WTC11 (cell line): ENCODE data around the gene NUAK1. TPM values are rescaled to one million over a fixed set of nuclear protein-coding genes. Genes with fewer than 3 reads are reported as not detected.

Experiments used
- ATAC-seq: fragments of 200-7000 bp; cut with Tn5 transposase; 2 replicates; pipeline ENCODE4 v1.10.0; 2021; ENCODE audit warnings: mild to moderate bottlenecking, moderate library complexity
- CTCF ChIA-PET: fragments of 300-600 bp; sonication (Branson Sonifier 250); formaldehyde crosslinking; loops from one replicate; lab custom pipeline; 2021; ENCODE audit warnings: antibody characterized with exemption; lab: Charles Lee
- POLR2A ChIA-PET: fragments of 350-600 bp; sonication (Branson Sonifier 250); formaldehyde crosslinking; loops from one replicate; lab custom pipeline; 2021; ENCODE audit warnings: antibody characterized with exemption; lab: Charles Lee
- DNase-seq: peaks from one replicate; pipeline ENCODE4 v3.0.0; 2021; ENCODE audit warnings: low spot score
- H3K27ac Mint-ChIP-seq: 2 replicates; pipeline ENCODE4 v1.8.0; 2021; ENCODE audit warnings: mixed read lengths
- H3K27me3 Mint-ChIP-seq: 2 replicates; pipeline ENCODE4 v1.8.0; 2021; ENCODE audit warnings: low read depth, mild to moderate bottlenecking, moderate library complexity, mixed read lengths
- H3K36me3 Mint-ChIP-seq: 2 replicates; pipeline ENCODE4 v1.8.0; 2021; ENCODE audit warnings: mixed read lengths
- H3K4me1 Mint-ChIP-seq: 2 replicates; pipeline ENCODE4 v1.8.0; 2022; ENCODE audit warnings: mixed read lengths
- H3K4me3 Mint-ChIP-seq: 2 replicates; pipeline ENCODE4 v1.8.0; 2021; ENCODE audit warnings: mild to moderate bottlenecking, moderate library complexity, mixed read lengths
- H3K9me3 Mint-ChIP-seq: 2 replicates; pipeline ENCODE4 v1.8.0; 2021; ENCODE audit warnings: mixed read lengths
- CREM ChIP-seq: sonication (generic); formaldehyde crosslinking; IDR thresholded peaks from 2 replicates; pipeline ENCODE4 v1.8.1; 2022; ENCODE audit warnings: mild to moderate bottlenecking, missing genetic modification reagents, moderate library complexity
- ETV6 ChIP-seq: sonication (generic); formaldehyde crosslinking; IDR thresholded peaks from 2 replicates; pipeline ENCODE4 v1.8.1; 2022; ENCODE audit warnings: mild to moderate bottlenecking, missing genetic modification reagents
- GABPB1 ChIP-seq: sonication (generic); formaldehyde crosslinking; IDR thresholded peaks from 2 replicates; pipeline ENCODE4 v1.8.1; 2023; ENCODE audit warnings: mild to moderate bottlenecking, missing genetic modification reagents
- GRHL2 ChIP-seq: fragments of 250-450 bp; sonication (Bioruptor Pico); IDR thresholded peaks from 2 replicates; pipeline ENCODE4 v1.8.0; 2022; ENCODE audit warnings: mild to moderate bottlenecking, moderate library complexity; ENCODE audit not compliant: insufficient replicate concordance, severe bottlenecking
- HMGA2 ChIP-seq: fragments of 250-450 bp; sonication (Bioruptor Pico); IDR thresholded peaks from 2 replicates; pipeline ENCODE4 v1.4.0; 2021; ENCODE audit warnings: mild to moderate bottlenecking, moderate library complexity
- NFATC4 ChIP-seq: fragments of 250-450 bp; sonication (Bioruptor Pico); IDR thresholded peaks from 2 replicates; pipeline ENCODE4 v1.9.0; 2021; ENCODE audit warnings: mild to moderate bottlenecking
- NFE2L1 ChIP-seq: sonication (generic); formaldehyde crosslinking; IDR thresholded peaks from 2 replicates; pipeline ENCODE4 v1.8.1; 2023; ENCODE audit warnings: missing genetic modification reagents
- NFYB ChIP-seq: sonication (generic); formaldehyde crosslinking; conservative IDR thresholded peaks from 2 replicates; pipeline ENCODE4 v1.8.0; 2022; ENCODE audit warnings: low read depth, missing genetic modification reagents
- NR1H2 ChIP-seq: sonication (generic); formaldehyde crosslinking; IDR thresholded peaks from 2 replicates; pipeline ENCODE4 v1.9.0; 2021; ENCODE audit warnings: mild to moderate bottlenecking, moderate library complexity, missing genetic modification reagents
- RELA ChIP-seq: sonication (generic); formaldehyde crosslinking; IDR thresholded peaks from 2 replicates; pipeline ENCODE4 v1.8.1; 2022; ENCODE audit warnings: missing genetic modification reagents, mild to moderate bottlenecking, borderline replicate concordance
- RORB ChIP-seq: fragments of 250-450 bp; sonication (Bioruptor Pico); IDR thresholded peaks from 2 replicates; pipeline ENCODE4 v1.9.0; 2021; ENCODE audit warnings: mild to moderate bottlenecking
- TEAD1 ChIP-seq: sonication (generic); formaldehyde crosslinking; IDR thresholded peaks from 2 replicates; pipeline ENCODE4 v1.8.0; 2022; ENCODE audit warnings: mild to moderate bottlenecking, missing genetic modification reagents
- TP53 ChIP-seq: sonication (generic); formaldehyde crosslinking; IDR thresholded peaks from 2 replicates; pipeline ENCODE4 v1.8.1; 2023; ENCODE audit warnings: mild to moderate bottlenecking, missing genetic modification reagents
- ZNF121 ChIP-seq: sonication (generic); formaldehyde crosslinking; IDR thresholded peaks from 2 replicates; pipeline ENCODE4 v1.8.0; 2023; ENCODE audit warnings: missing genetic modification reagents
- ZNF671 ChIP-seq: fragments of 250-450 bp; sonication (Bioruptor Pico); IDR thresholded peaks from 2 replicates; pipeline ENCODE4 v1.8.0; 2021; ENCODE audit warnings: mild to moderate bottlenecking
- total RNA-seq: library from RNA; stranded (reverse); gene quantifications from 3 replicates; pipeline ENCODE4 v1.2.3, GENCODE V29; 2021
- TF ChIP-seq, protein P1 (sequence below): sonication (generic); formaldehyde crosslinking; IDR thresholded peaks from 2 replicates; pipeline ENCODE4 v1.8.1; 2022; ENCODE audit warnings: mild to moderate bottlenecking, moderate library complexity, missing genetic modification reagents
- TF ChIP-seq, protein P2 (sequence below): sonication (generic); formaldehyde crosslinking; IDR thresholded peaks from 2 replicates; pipeline ENCODE4 v1.8.1; 2023; ENCODE audit warnings: mild to moderate bottlenecking, moderate library complexity, missing genetic modification reagents
- TF ChIP-seq, protein P3 (sequence below): sonication (generic); formaldehyde crosslinking; IDR thresholded peaks from 2 replicates; pipeline ENCODE4 v1.8.1; 2022; ENCODE audit warnings: mild to moderate bottlenecking, missing genetic modification reagents, moderate library complexity, borderline replicate concordance
- TF ChIP-seq, protein P4 (sequence below): fragments of 200-600 bp; IDR thresholded peaks from 2 replicates; pipeline ENCODE4 v1.8.0; 2022; ENCODE audit warnings: antibody characterized with exemption
- TF ChIP-seq, protein P5 (sequence below): sonication (generic); formaldehyde crosslinking; IDR thresholded peaks from 2 replicates; pipeline ENCODE4 v1.8.0; 2023; ENCODE audit warnings: missing genetic modification reagents, mild to moderate bottlenecking, borderline replicate concordance

The NUAK1 gene
- total RNA-seq, 1 experiment from 2014 or later, result 15.9 TPM

DNA sequence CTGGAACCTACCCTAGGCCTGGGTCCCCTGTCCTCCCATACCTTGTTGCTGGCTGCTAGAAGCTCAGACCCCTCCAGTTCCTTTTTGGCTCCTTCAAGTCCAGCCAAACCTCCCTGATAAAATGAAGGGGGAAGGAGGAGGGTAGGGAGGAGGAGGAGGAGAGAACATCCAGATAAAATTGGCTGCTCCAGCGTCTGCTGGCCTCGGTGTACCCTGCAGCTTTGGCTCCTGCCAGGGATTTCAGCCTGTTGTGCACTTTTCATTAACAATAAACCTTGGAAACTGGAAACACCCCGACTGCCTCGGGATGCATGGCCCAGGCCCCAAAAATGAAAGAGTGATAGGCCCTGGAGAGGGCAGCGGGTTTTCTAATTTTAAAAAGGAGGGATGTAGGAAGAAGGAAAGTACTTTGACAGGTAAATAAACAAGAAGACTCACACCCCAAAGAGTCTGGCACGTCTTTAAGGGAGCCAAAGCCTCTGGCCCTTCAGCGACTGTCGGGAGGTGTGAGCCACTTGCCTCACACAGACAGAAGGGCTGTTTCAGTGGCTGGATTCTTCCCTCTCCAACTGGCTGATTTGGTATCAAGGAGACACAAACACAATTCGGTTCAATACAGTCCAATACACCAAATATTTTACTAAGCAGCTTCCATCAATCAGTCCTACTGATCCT lies 49.8 kb downstream of the NUAK1 start:
- H3K4me3 Mint-ChIP-seq, result no peak overlapping the region
- H3K36me3 Mint-ChIP-seq, result no peaks in the 10 kb centered on the region; the same call in 1 of the 2 replicates
- ChIA-PET CTCF (no interaction called here), POLR2A (no interaction called here)
- ATAC-seq (no peak), DNase-seq (no peak)
- H3K27me3 Mint-ChIP-seq, result no peaks in the 10 kb centered on the region
- H3K4me1 Mint-ChIP-seq, result peaks cover 19% of the 10 kb centered on the region
- 0 out of 2 replicates have a peak overlapping the region, but pooled peaks have one; percentile 7 for H3K27ac Mint-ChIP-seq
- TF ChIP-seq, protein P1, sequence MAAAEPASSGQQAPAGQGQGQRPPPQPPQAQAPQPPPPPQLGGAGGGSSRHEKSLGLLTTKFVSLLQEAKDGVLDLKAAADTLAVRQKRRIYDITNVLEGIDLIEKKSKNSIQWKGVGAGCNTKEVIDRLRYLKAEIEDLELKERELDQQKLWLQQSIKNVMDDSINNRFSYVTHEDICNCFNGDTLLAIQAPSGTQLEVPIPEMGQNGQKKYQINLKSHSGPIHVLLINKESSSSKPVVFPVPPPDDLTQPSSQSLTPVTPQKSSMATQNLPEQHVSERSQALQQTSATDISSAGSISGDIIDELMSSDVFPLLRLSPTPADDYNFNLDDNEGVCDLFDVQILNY, result no peak
- TF ChIP-seq RORB (CRISPR knock-in tag) (no peak), CREM (CRISPR knock-in tag) (no peak), ZNF671 (CRISPR knock-in tag) (no peak), ETV6 (CRISPR knock-in tag) (no peak), TP53 (no peak), NR1H2 (no peak), GABPB1 (CRISPR knock-in tag) (no peak), GRHL2 (CRISPR knock-in tag) (no peak)
- H3K9me3 Mint-ChIP-seq, result no peaks in the 10 kb centered on the region

DNA sequence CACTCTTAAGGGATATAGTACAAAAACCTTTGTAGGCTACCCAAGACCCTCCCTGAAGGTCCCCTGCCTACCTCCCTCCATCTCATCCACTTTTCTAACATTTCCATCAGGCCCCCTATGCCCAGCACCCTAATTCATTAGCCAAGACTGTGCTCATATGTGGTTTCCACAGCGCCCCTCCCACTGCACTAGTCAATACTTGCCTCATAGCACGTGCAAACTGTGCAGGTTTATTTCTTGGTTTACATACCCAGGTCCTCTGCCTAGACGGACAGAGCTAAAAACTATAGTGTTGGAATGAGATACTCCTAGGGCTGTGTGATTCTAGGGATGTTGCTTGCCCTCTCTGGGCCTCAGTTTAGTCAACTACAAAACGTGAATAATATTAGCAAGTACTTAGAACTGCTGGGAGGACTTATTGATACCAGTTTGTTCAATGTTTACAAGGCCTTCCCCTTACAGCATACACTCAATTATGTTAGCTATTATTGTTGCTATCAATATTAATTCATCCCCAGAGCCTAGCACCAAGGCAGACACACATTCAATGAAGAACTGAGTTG lies 50.4 kb downstream of the NUAK1 start:
- Mint-ChIP-seq H3K9me3 (no peaks in the 10 kb centered on the region), H3K27me3 (no peaks in the 10 kb centered on the region), H3K27ac (no peak overlapping the region), H3K4me3 (no peak overlapping the region), H3K4me1 (peaks cover 22% of the 10 kb centered on the region), H3K36me3 (peaks cover 4% of the 10 kb centered on the region)
- CTCF ChIA-PET, result no interaction called here
- no peak for DNase-seq
- no peak for TF ChIP-seq NFE2L1 (CRISPR knock-in tag)
- TF ChIP-seq, protein P2, sequence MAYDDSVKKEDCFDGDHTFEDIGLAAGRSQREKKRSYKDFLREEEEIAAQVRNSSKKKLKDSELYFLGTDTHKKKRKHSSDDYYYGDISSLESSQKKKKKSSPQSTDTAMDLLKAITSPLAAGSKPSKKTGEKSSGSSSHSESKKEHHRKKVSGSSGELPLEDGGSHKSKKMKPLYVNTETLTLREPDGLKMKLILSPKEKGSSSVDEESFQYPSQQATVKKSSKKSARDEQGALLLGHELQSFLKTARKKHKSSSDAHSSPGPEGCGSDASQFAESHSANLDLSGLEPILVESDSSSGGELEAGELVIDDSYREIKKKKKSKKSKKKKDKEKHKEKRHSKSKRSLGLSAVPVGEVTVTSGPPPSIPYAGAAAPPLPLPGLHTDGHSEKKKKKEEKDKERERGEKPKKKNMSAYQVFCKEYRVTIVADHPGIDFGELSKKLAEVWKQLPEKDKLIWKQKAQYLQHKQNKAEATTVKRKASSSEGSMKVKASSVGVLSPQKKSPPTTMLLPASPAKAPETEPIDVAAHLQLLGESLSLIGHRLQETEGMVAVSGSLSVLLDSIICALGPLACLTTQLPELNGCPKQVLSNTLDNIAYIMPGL (CRISPR knock-in tag), result no peak
- ATAC-seq, result no peak
- POLR2A ChIA-PET, result no interaction called here

DNA sequence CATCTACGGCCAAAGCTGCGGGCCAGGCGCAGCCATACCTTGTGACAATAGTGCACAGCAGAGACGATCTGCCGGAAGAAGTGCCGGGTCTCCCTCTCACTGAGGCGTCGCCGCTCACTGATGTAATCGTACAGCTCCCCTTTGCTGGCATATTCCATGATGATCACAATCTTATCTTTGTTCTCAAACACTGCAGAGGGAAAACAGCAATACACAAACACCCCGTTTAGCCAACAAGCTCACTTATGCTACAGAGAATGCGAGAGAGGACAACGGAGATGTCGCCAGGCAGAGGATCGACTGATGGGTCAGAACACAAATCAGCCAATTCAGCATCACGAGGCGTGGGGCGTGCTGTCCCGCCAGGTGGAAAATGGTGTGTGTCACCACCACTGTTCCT lies 52.1 kb downstream of the NUAK1 start:
- peak overlapping the region; percentile 20; the same call in 1 of the 2 replicates for H3K27ac Mint-ChIP-seq
- POLR2A ChIA-PET, result no interaction called here
- peaks cover 28% of the 10 kb centered on the region for H3K4me1 Mint-ChIP-seq
- H3K27me3 Mint-ChIP-seq, result no peaks in the 10 kb centered on the region
- DNase-seq (no peak), ATAC-seq (no peak)
- CTCF ChIA-PET, result no interaction called here
- no peak overlapping the region for H3K4me3 Mint-ChIP-seq
- no peaks in the 10 kb centered on the region for H3K9me3 Mint-ChIP-seq
- peaks cover 17% of the 10 kb centered on the region for H3K36me3 Mint-ChIP-seq
- no peak for TF ChIP-seq NFATC4 (CRISPR knock-in tag)
- no peak for TF ChIP-seq CREM (CRISPR knock-in tag)
- TF ChIP-seq NFYB (CRISPR knock-in tag), result no peak
- TF ChIP-seq, protein P3, sequence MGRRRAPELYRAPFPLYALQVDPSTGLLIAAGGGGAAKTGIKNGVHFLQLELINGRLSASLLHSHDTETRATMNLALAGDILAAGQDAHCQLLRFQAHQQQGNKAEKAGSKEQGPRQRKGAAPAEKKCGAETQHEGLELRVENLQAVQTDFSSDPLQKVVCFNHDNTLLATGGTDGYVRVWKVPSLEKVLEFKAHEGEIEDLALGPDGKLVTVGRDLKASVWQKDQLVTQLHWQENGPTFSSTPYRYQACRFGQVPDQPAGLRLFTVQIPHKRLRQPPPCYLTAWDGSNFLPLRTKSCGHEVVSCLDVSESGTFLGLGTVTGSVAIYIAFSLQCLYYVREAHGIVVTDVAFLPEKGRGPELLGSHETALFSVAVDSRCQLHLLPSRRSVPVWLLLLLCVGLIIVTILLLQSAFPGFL (CRISPR knock-in tag), result no peak
- TF ChIP-seq, protein P4, sequence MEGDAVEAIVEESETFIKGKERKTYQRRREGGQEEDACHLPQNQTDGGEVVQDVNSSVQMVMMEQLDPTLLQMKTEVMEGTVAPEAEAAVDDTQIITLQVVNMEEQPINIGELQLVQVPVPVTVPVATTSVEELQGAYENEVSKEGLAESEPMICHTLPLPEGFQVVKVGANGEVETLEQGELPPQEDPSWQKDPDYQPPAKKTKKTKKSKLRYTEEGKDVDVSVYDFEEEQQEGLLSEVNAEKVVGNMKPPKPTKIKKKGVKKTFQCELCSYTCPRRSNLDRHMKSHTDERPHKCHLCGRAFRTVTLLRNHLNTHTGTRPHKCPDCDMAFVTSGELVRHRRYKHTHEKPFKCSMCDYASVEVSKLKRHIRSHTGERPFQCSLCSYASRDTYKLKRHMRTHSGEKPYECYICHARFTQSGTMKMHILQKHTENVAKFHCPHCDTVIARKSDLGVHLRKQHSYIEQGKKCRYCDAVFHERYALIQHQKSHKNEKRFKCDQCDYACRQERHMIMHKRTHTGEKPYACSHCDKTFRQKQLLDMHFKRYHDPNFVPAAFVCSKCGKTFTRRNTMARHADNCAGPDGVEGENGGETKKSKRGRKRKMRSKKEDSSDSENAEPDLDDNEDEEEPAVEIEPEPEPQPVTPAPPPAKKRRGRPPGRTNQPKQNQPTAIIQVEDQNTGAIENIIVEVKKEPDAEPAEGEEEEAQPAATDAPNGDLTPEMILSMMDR, result no peak
- TF ChIP-seq ZNF121 (CRISPR knock-in tag), result no peak
- TF ChIP-seq, protein P5, sequence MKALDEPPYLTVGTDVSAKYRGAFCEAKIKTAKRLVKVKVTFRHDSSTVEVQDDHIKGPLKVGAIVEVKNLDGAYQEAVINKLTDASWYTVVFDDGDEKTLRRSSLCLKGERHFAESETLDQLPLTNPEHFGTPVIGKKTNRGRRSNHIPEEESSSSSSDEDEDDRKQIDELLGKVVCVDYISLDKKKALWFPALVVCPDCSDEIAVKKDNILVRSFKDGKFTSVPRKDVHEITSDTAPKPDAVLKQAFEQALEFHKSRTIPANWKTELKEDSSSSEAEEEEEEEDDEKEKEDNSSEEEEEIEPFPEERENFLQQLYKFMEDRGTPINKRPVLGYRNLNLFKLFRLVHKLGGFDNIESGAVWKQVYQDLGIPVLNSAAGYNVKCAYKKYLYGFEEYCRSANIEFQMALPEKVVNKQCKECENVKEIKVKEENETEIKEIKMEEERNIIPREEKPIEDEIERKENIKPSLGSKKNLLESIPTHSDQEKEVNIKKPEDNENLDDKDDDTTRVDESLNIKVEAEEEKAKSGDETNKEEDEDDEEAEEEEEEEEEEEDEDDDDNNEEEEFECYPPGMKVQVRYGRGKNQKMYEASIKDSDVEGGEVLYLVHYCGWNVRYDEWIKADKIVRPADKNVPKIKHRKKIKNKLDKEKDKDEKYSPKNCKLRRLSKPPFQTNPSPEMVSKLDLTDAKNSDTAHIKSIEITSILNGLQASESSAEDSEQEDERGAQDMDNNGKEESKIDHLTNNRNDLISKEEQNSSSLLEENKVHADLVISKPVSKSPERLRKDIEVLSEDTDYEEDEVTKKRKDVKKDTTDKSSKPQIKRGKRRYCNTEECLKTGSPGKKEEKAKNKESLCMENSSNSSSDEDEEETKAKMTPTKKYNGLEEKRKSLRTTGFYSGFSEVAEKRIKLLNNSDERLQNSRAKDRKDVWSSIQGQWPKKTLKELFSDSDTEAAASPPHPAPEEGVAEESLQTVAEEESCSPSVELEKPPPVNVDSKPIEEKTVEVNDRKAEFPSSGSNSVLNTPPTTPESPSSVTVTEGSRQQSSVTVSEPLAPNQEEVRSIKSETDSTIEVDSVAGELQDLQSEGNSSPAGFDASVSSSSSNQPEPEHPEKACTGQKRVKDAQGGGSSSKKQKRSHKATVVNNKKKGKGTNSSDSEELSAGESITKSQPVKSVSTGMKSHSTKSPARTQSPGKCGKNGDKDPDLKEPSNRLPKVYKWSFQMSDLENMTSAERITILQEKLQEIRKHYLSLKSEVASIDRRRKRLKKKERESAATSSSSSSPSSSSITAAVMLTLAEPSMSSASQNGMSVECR (CRISPR knock-in tag), result no peak
- no peak for TF ChIP-seq TEAD1 (CRISPR knock-in tag)
- TF ChIP-seq RELA (CRISPR knock-in tag), result no peak
- TF ChIP-seq HMGA2 (CRISPR knock-in tag), result no peak
